ENCODE data around the gene CCL23.

DNA sequence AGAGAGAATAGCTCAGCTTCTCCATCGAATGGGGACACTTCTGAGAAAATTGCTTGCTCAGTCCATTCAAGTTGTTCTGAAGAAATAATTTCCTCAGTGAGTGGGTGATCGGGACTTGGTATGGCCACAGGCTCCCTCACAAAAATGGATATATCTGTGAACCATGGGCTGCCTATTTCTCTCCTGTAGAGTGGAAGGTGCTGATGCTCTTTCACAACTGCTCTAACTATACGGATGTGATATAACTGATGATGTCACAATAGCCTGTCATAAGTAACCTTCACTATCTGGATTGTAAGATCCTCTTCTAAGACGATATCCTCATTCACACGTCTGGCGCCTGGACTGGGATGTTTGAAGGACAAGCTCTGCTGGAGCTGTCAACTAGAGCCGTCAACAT is 41.6 kb upstream of the CCL23 start:
- TF ChIP-seq, protein P1, sequence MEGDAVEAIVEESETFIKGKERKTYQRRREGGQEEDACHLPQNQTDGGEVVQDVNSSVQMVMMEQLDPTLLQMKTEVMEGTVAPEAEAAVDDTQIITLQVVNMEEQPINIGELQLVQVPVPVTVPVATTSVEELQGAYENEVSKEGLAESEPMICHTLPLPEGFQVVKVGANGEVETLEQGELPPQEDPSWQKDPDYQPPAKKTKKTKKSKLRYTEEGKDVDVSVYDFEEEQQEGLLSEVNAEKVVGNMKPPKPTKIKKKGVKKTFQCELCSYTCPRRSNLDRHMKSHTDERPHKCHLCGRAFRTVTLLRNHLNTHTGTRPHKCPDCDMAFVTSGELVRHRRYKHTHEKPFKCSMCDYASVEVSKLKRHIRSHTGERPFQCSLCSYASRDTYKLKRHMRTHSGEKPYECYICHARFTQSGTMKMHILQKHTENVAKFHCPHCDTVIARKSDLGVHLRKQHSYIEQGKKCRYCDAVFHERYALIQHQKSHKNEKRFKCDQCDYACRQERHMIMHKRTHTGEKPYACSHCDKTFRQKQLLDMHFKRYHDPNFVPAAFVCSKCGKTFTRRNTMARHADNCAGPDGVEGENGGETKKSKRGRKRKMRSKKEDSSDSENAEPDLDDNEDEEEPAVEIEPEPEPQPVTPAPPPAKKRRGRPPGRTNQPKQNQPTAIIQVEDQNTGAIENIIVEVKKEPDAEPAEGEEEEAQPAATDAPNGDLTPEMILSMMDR (conservative IDR thresholded peaks at IDR 0.05; ENCODE audit: low read length) = no peak
- TF ChIP-seq EZH2phosphoT487 (IDR thresholded peaks at IDR 0.05; ENCODE audit: borderline replicate concordance, low read depth, low read length) = no peak

Data from OCI-LY7 (cell line).